T-helper 2 cell treated with Interferon-gamma antibody and Interleukin-4, amounts not matched to agents 5 μg/mL and 100 μg/mL, for 36 hours (primary cell): ENCODE results near the gene BRD4.

ENCODE experiments used
- DNase-seq: peaks from one replicate; pipeline ENCODE4 v3.0.0; 2021; ENCODE audit warnings: low spot score
- H3K27ac Mint-ChIP-seq: one replicate; pipeline ENCODE4 v1.8.0; 2021; ENCODE audit warnings: mild to moderate bottlenecking, mixed read lengths
- H3K27me3 Mint-ChIP-seq: one replicate; pipeline ENCODE4 v1.8.0; 2021; ENCODE audit warnings: low read depth, mixed read lengths
- H3K36me3 Mint-ChIP-seq: one replicate; pipeline ENCODE4 v1.8.0; 2021; ENCODE audit warnings: low read depth, mixed read lengths
- H3K4me1 Mint-ChIP-seq: one replicate; pipeline ENCODE4 v1.8.0; 2021; ENCODE audit warnings: low read depth, mixed read lengths
- H3K4me3 Mint-ChIP-seq: one replicate; pipeline ENCODE4 v1.8.0; 2022; ENCODE audit warnings: mild to moderate bottlenecking, moderate library complexity, mixed read lengths
- H3K9me3 Mint-ChIP-seq: one replicate; pipeline ENCODE4 v1.8.0; 2021; ENCODE audit warnings: mixed read lengths

Gene BRD4

GRCh38 chr19:15265214-15265849 lies 67.0 kb downstream of the BRD4 start:
- H3K27ac Mint-ChIP-seq, result no peak overlapping the region
- H3K36me3 Mint-ChIP-seq, result peaks cover 50% of the 10 kb centered on the region
- H3K4me3 Mint-ChIP-seq, result no peak overlapping the region
- no peaks in the 10 kb centered on the region for H3K27me3 Mint-ChIP-seq
- DNase-seq, result no peak
- no peaks in the 10 kb centered on the region for H3K9me3 Mint-ChIP-seq
- H3K4me1 Mint-ChIP-seq, result no peaks in the 10 kb centered on the region

DNA sequence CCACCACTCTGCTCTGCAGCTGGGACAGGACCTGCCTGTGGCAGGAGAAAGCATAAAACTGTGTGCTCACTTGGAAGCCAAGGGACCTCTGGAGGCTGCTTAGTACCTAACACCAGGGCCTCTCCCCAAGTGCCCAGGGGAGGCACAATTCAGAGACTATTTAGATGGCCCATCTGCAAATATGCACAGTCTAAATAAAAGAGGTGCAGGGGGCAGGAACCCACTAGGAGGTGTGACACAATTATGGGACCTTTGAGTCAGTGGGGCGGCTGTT lies 67.5 kb downstream of the BRD4 start:
- Mint-ChIP-seq H3K9me3 (no peaks in the 10 kb centered on the region), H3K27ac (no peak overlapping the region), H3K4me1 (no peaks in the 10 kb centered on the region), H3K27me3 (no peaks in the 10 kb centered on the region), H3K4me3 (no peak overlapping the region), H3K36me3 (peaks cover 50% of the 10 kb centered on the region)
- no peak for DNase-seq

- Mint-ChIP-seq H3K36me3 (peaks cover 48% of the 10 kb centered on the region), H3K27me3 (no peaks in the 10 kb centered on the region), H3K27ac (no peak overlapping the region), H3K4me3 (no peak overlapping the region), H3K9me3 (no peaks in the 10 kb centered on the region), H3K4me1 (no peaks in the 10 kb centered on the region)
- peak; percentile 36 for DNase-seq
Observed at GRCh38 chr19:15264061-15264932, 68.0 kb downstream of the BRD4 start.

- Mint-ChIP-seq H3K4me3 (no peak overlapping the region), H3K4me1 (no peaks in the 10 kb centered on the region), H3K27me3 (no peaks in the 10 kb centered on the region), H3K36me3 (peaks cover 53% of the 10 kb centered on the region), H3K9me3 (no peaks in the 10 kb centered on the region), H3K27ac (no peak overlapping the region)
- no peak for DNase-seq
Observed at GRCh38 chr19:15263361-15263985, 68.9 kb downstream of the BRD4 start.

DNA sequence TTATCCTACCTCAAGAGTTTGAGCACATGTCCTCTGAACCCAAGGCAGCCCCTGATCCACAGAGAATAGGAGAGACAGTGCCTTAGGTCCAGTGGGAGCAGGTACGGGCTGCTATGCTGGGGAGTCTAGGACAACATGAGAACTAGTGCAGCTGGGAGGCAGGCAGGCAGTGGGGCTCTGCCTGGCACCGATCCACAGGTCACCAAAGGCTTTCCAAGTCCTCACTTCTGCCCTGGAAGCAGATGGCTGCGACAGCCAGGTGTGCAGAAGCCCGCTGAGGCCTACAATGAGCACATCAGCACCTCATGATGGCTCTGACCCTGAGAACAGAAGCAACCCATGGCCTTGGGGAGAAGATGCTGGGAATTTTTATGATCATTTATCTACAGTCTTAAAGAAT lies 70.3 kb downstream of the BRD4 start:
- Mint-ChIP-seq H3K4me1 (no peaks in the 10 kb centered on the region), H3K27ac (peak overlapping the region; percentile 15), H3K36me3 (peaks cover 45% of the 10 kb centered on the region), H3K27me3 (no peaks in the 10 kb centered on the region), H3K9me3 (no peaks in the 10 kb centered on the region), H3K4me3 (no peak overlapping the region)
- no peak for DNase-seq

- Mint-ChIP-seq H3K4me1 (peaks cover 2% of the 10 kb centered on the region), H3K27ac (no peak overlapping the region), H3K9me3 (no peaks in the 10 kb centered on the region), H3K4me3 (no peak overlapping the region), H3K27me3 (no peaks in the 10 kb centered on the region), H3K36me3 (peaks cover 50% of the 10 kb centered on the region)
- no peak for DNase-seq
Observed at GRCh38 chr19:15260939-15261338, 71.4 kb downstream of the BRD4 start.

GRCh38 chr19:15259907-15260306 lies 72.4 kb downstream of the BRD4 start:
- Mint-ChIP-seq H3K27me3 (no peaks in the 10 kb centered on the region), H3K36me3 (peaks cover 61% of the 10 kb centered on the region), H3K4me3 (no peak overlapping the region), H3K4me1 (peaks cover 2% of the 10 kb centered on the region), H3K9me3 (no peaks in the 10 kb centered on the region), H3K27ac (no peak overlapping the region)
- DNase-seq, result no peak

GRCh38 chr19:15257782-15258181 lies 74.6 kb downstream of the BRD4 start:
- Mint-ChIP-seq H3K36me3 (peaks cover 63% of the 10 kb centered on the region), H3K9me3 (no peaks in the 10 kb centered on the region), H3K4me3 (no peak overlapping the region), H3K27me3 (no peaks in the 10 kb centered on the region), H3K4me1 (peaks cover 2% of the 10 kb centered on the region), H3K27ac (no peak overlapping the region)
- no peak for DNase-seq

GRCh38 chr19:15256708-15257331 lies 75.5 kb downstream of the BRD4 start:
- Mint-ChIP-seq H3K27me3 (no peaks in the 10 kb centered on the region), H3K27ac (no peak overlapping the region), H3K9me3 (no peaks in the 10 kb centered on the region), H3K4me3 (no peak overlapping the region), H3K4me1 (peaks cover 2% of the 10 kb centered on the region), H3K36me3 (peaks cover 68% of the 10 kb centered on the region)
- no peak for DNase-seq

DNA sequence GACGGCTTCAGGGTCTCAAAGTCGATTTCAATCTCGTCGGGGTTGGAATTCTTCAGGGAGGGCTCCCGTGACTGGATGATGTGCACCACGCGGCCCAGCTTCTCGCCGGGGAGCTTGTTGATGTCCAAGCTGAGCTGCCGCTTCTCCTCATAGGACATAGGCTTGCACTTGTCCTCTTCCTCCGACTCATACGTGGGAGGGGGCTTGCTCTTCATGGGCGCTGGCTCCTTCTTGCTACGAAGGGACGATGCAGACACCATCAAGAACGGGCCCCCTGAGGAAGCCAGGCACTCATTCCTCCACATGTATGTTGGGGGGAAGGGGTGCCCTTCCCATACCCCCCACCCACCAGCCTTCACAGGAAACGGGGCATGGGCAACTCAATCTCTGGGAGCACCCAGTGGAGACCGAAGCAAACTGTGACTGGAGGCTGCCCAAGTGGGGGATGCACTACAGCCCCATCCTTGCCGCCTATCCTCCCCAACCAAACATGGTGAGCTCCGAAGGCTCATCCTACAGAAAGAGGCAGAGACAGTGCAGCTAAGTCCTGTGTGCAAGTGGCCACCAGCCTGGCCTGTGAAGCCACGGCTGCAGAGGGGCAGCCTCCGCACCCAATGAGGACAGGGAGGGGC lies 76.9 kb downstream of the BRD4 start:
- no peak overlapping the region for H3K27ac Mint-ChIP-seq
- H3K4me1 Mint-ChIP-seq, result peaks cover 2% of the 10 kb centered on the region
- H3K27me3 Mint-ChIP-seq, result no peaks in the 10 kb centered on the region
- H3K9me3 Mint-ChIP-seq, result no peaks in the 10 kb centered on the region
- peaks cover 60% of the 10 kb centered on the region for H3K36me3 Mint-ChIP-seq
- no peak for DNase-seq
- H3K4me3 Mint-ChIP-seq, result no peak overlapping the region

- peaks cover 2% of the 10 kb centered on the region for H3K4me1 Mint-ChIP-seq
- H3K27ac Mint-ChIP-seq, result no peak overlapping the region
- H3K4me3 Mint-ChIP-seq, result no peak overlapping the region
- no peak for DNase-seq
- H3K36me3 Mint-ChIP-seq, result peaks cover 56% of the 10 kb centered on the region
- H3K9me3 Mint-ChIP-seq, result no peaks in the 10 kb centered on the region
- H3K27me3 Mint-ChIP-seq, result no peaks in the 10 kb centered on the region
Observed at GRCh38 chr19:15254547-15254946, 77.8 kb downstream of the BRD4 start.

GRCh38 chr19:15253513-15253912 lies 78.8 kb downstream of the BRD4 start:
- DNase-seq, result no peak
- peaks cover 2% of the 10 kb centered on the region for H3K4me1 Mint-ChIP-seq
- no peaks in the 10 kb centered on the region for H3K9me3 Mint-ChIP-seq
- H3K27ac Mint-ChIP-seq, result no peak overlapping the region
- H3K36me3 Mint-ChIP-seq, result peaks cover 50% of the 10 kb centered on the region
- H3K27me3 Mint-ChIP-seq, result no peaks in the 10 kb centered on the region
- H3K4me3 Mint-ChIP-seq, result no peak overlapping the region

- Mint-ChIP-seq H3K4me3 (no peak overlapping the region), H3K27me3 (no peaks in the 10 kb centered on the region), H3K4me1 (peaks cover 2% of the 10 kb centered on the region), H3K27ac (no peak overlapping the region), H3K9me3 (no peaks in the 10 kb centered on the region), H3K36me3 (peaks cover 52% of the 10 kb centered on the region)
- no peak for DNase-seq
Observed at GRCh38 chr19:15253061-15253460, 79.3 kb downstream of the BRD4 start.
